GM23338 (cell line): ENCODE data around the gene ZNF142. TPM values are rescaled to one million over a fixed set of nuclear protein-coding genes. Genes with fewer than 3 reads are reported as not detected.

Experiments
- ATAC-seq: fragments of 200-7000 bp; cut with Tn5 transposase; 3 replicates; pipeline ENCODE4 v1.9.1; 2020
- DNase-seq: peaks from one replicate; pipeline ENCODE4 v3.0.0-alpha.2; 2015; ENCODE audit warnings: low spot score
- H2AFZ ChIP-seq: fragments of 200-600 bp; sonication (generic); 2 replicates; pipeline ENCODE4 v1.8.0; 2016; ENCODE audit warnings: antibody characterized with exemption, mild to moderate bottlenecking, moderate library complexity
- H3F3A ChIP-seq: fragments of 200-600 bp; sonication (generic); replicated peaks from 2 replicates; pipeline ENCODE4 v1.8.0; 2017; ENCODE audit warnings: antibody characterized with exemption, mixed run types, low read depth
- H3K27ac ChIP-seq: fragments of 200-600 bp; sonication (generic); 2 replicates; pipeline ENCODE4 v1.6.1; 2016; ENCODE audit warnings: low read depth
- H3K27me3 ChIP-seq: fragments of 200-600 bp; sonication (generic); 2 replicates; pipeline ENCODE4 v1.8.0; 2016; ENCODE audit warnings: mild to moderate bottlenecking, mixed run types, moderate library complexity; ENCODE audit not compliant: insufficient read depth
- H3K36me3 ChIP-seq: fragments of 200-600 bp; sonication (generic); 2 replicates; pipeline ENCODE4 v1.8.0; 2016; ENCODE audit warnings: mild to moderate bottlenecking; ENCODE audit not compliant: insufficient read depth
- H3K4me1 ChIP-seq: fragments of 200-600 bp; sonication (generic); 2 replicates; pipeline ENCODE4 v1.8.0; 2016; ENCODE audit warnings: mild to moderate bottlenecking, moderate library complexity; ENCODE audit not compliant: insufficient read depth
- H3K4me2 ChIP-seq: fragments of 200-600 bp; sonication (generic); 2 replicates; pipeline ENCODE4 v1.7.1; 2017; ENCODE audit warnings: mixed run types
- H3K4me3 ChIP-seq: fragments of 200-600 bp; sonication (generic); 2 replicates; pipeline ENCODE4 v1.6.1; 2016; ENCODE audit warnings: mixed run types
- H3K79me2 ChIP-seq: fragments of 200-600 bp; sonication (generic); replicated peaks from 2 replicates; pipeline ENCODE4 v1.8.0; 2017; ENCODE audit warnings: mild to moderate bottlenecking; ENCODE audit not compliant: insufficient read depth
- H3K9me2 ChIP-seq: fragments of 200-600 bp; sonication (generic); 2 replicates; pipeline ENCODE4 v1.8.0; 2017; ENCODE audit not compliant: insufficient read depth
- H4K20me1 ChIP-seq: fragments of 200-600 bp; sonication (generic); replicated peaks from 2 replicates; pipeline ENCODE4 v1.8.0; 2017; ENCODE audit warnings: mild to moderate bottlenecking; ENCODE audit not compliant: insufficient read depth
- H3K27ac Mint-ChIP-seq: 2 replicates; pipeline ENCODE4 v1.8.0; 2020; ENCODE audit warnings: inconsistent platforms, mild to moderate bottlenecking, moderate library complexity, mixed read lengths
- H3K27me3 Mint-ChIP-seq: 3 replicates; pipeline ENCODE4 v1.8.0; 2022; ENCODE audit warnings: low read depth, mild to moderate bottlenecking, moderate library complexity, mixed read lengths, inconsistent platforms; ENCODE audit not compliant: insufficient read depth, poor library complexity
- H3K36me3 Mint-ChIP-seq: 3 replicates; pipeline ENCODE4 v1.8.0; 2021; ENCODE audit warnings: low read depth, mild to moderate bottlenecking, inconsistent platforms, moderate library complexity, mixed read lengths
- H3K4me1 Mint-ChIP-seq: 3 replicates; pipeline ENCODE4 v1.8.0; 2020; ENCODE audit warnings: mild to moderate bottlenecking, inconsistent platforms, mixed read lengths
- H3K4me3 Mint-ChIP-seq: 3 replicates; pipeline ENCODE4 v1.8.0; 2021; ENCODE audit warnings: moderate library complexity, mild to moderate bottlenecking, inconsistent platforms, mixed read lengths
- H3K9me3 Mint-ChIP-seq: 3 replicates; pipeline ENCODE4 v1.8.0; 2020; ENCODE audit warnings: moderate library complexity, mild to moderate bottlenecking, inconsistent platforms, mixed read lengths
- CREB1 ChIP-seq: fragments of 250-450 bp; sonication (Bioruptor Pico); IDR thresholded peaks from 2 replicates; pipeline ENCODE4 v1.5.0; 2020; ENCODE audit warnings: low read depth, mild to moderate bottlenecking, moderate library complexity
- EZH2 ChIP-seq: fragments of 200-600 bp; sonication (generic); IDR thresholded peaks from one replicate; pipeline ENCODE4 v1.8.0; 2017; ENCODE audit warnings: antibody characterized with exemption, mild to moderate bottlenecking, low read depth; ENCODE audit not compliant: unreplicated experiment
- EZH2phosphoT487 ChIP-seq: fragments of 200-600 bp; sonication (generic); IDR thresholded peaks from one replicate; pipeline ENCODE4 v1.8.1; 2018; ENCODE audit warnings: antibody characterized with exemption; ENCODE audit not compliant: unreplicated experiment
- JUNB ChIP-seq: IDR thresholded peaks from one replicate; pipeline ENCODE4 v1.6.1; 2016; ENCODE audit warnings: antibody characterized with exemption; ENCODE audit not compliant: unreplicated experiment
- STAT1 ChIP-seq: IDR thresholded peaks from one replicate; pipeline ENCODE4 v1.6.1; 2016; ENCODE audit warnings: antibody characterized with exemption; ENCODE audit not compliant: unreplicated experiment
- ZNF114 ChIP-seq: fragments of 250-450 bp; sonication (Bioruptor Pico); IDR thresholded peaks from 2 replicates; pipeline ENCODE4 v1.5.0; 2020; ENCODE audit warnings: mild to moderate bottlenecking, moderate library complexity
- ZNF331 ChIP-seq: fragments of 250-450 bp; sonication (Bioruptor Pico); IDR thresholded peaks from 2 replicates; pipeline ENCODE4 v1.5.0; 2020; ENCODE audit warnings: low read depth, mild to moderate bottlenecking, moderate library complexity
- ZNF462 ChIP-seq: fragments of 250-450 bp; sonication (Bioruptor Pico); IDR thresholded peaks from 2 replicates; pipeline ENCODE4 v1.5.0; 2020; ENCODE audit warnings: mild to moderate bottlenecking, moderate library complexity
- polyA plus RNA-seq: library from polyadenylated mRNA; unstranded; fragments of >200 nt; fragmentation: Nextera tagmentation; extraction: Ambion mirVana; gene quantifications from 2 replicates; pipeline ENCODE4 v1.2.1, GENCODE V29; 2016
- total RNA-seq: library from RNA; depleted of rRNA; stranded (reverse); fragments of >200 nt; shearing (Covaris generic); gene quantifications from 2 replicates; pipeline ENCODE4 v1.2.3, GENCODE V29; 2014
- TF ChIP-seq, protein P1 (sequence below): IDR thresholded peaks from one replicate; pipeline ENCODE4 v1.6.1; 2018; ENCODE audit warnings: antibody characterized with exemption; ENCODE audit not compliant: unreplicated experiment
- TF ChIP-seq, protein P2 (sequence below): IDR thresholded peaks from 2 replicates; pipeline ENCODE4 v1.6.1; 2016; ENCODE audit warnings: antibody characterized with exemption

The ZNF142 gene
- total and polyA plus RNA-seq, 2 experiments from 2014 or later, result 14.9 to 32.8 TPM

GRCh38 chr2:218691234-218691633 is 31.8 kb upstream of the ZNF142 start:
- Histone ChIP-seq H3K4me1 (no peaks in the 10 kb centered on the region), H4K20me1 (no peaks in the 10 kb centered on the region; the same call in none of the 2 replicates), H3K27me3 (no peaks in the 10 kb centered on the region), H3K4me3 (no peak overlapping the region), H3K4me2 (no peak overlapping the region), H3K27ac (no peak overlapping the region), H3K36me3 (peaks cover 17% of the 10 kb centered on the region; the same call in 1 of the 2 replicates), H3F3A (no peaks in the 10 kb centered on the region), H2AFZ (no peak overlapping the region), H3K9me2 (no peaks in the 10 kb centered on the region), H3K79me2 (no peaks in the 10 kb centered on the region)
- H3K4me1 Mint-ChIP-seq, result no peaks in the 10 kb centered on the region
- peaks cover 4% of the 10 kb centered on the region for H3K27me3 Mint-ChIP-seq
- DNase-seq (no peak), ATAC-seq (no peak)
- H3K9me3 Mint-ChIP-seq, result no peaks in the 10 kb centered on the region; the same call in 2 of the 3 replicates
- TF ChIP-seq CREB1 (CRISPR knock-in tag), result no peak
- TF ChIP-seq JUNB, result no peak
- no peak for TF ChIP-seq STAT1
- no peak for TF ChIP-seq EZH2
- TF ChIP-seq ZNF462 (CRISPR knock-in tag), result no peak
- TF ChIP-seq EZH2phosphoT487, result no peak
- TF ChIP-seq, protein P1, sequence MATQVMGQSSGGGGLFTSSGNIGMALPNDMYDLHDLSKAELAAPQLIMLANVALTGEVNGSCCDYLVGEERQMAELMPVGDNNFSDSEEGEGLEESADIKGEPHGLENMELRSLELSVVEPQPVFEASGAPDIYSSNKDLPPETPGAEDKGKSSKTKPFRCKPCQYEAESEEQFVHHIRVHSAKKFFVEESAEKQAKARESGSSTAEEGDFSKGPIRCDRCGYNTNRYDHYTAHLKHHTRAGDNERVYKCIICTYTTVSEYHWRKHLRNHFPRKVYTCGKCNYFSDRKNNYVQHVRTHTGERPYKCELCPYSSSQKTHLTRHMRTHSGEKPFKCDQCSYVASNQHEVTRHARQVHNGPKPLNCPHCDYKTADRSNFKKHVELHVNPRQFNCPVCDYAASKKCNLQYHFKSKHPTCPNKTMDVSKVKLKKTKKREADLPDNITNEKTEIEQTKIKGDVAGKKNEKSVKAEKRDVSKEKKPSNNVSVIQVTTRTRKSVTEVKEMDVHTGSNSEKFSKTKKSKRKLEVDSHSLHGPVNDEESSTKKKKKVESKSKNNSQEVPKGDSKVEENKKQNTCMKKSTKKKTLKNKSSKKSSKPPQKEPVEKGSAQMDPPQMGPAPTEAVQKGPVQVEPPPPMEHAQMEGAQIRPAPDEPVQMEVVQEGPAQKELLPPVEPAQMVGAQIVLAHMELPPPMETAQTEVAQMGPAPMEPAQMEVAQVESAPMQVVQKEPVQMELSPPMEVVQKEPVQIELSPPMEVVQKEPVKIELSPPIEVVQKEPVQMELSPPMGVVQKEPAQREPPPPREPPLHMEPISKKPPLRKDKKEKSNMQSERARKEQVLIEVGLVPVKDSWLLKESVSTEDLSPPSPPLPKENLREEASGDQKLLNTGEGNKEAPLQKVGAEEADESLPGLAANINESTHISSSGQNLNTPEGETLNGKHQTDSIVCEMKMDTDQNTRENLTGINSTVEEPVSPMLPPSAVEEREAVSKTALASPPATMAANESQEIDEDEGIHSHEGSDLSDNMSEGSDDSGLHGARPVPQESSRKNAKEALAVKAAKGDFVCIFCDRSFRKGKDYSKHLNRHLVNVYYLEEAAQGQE, result no peak
- TF ChIP-seq ZNF331, result no peak
- no peak for TF ChIP-seq ZNF114 (CRISPR knock-in tag)
- TF ChIP-seq, protein P2, sequence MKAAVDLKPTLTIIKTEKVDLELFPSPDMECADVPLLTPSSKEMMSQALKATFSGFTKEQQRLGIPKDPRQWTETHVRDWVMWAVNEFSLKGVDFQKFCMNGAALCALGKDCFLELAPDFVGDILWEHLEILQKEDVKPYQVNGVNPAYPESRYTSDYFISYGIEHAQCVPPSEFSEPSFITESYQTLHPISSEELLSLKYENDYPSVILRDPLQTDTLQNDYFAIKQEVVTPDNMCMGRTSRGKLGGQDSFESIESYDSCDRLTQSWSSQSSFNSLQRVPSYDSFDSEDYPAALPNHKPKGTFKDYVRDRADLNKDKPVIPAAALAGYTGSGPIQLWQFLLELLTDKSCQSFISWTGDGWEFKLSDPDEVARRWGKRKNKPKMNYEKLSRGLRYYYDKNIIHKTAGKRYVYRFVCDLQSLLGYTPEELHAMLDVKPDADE, result no peak
- no peak overlapping the region for H3K27ac Mint-ChIP-seq
- H3K4me3 Mint-ChIP-seq, result no peak overlapping the region
- H3K36me3 Mint-ChIP-seq, result peaks cover 25% of the 10 kb centered on the region
